Heart left ventricle (tissue), 13 donors: ENCODE data around the gene LCE3B.
"Not testable (repeated sequence)": the region's sequence is repeated elsewhere in the genome, so short reads cannot be mapped to it uniquely, and the experiment has no call there.

Source experiments
- POLR2A ChIP-seq, 2 donors: fragments of 450-650 bp; IDR thresholded peaks; one replicate each; pipeline ENCODE4 v1.6.1; 2017; ENCODE audit warnings: antibody characterized with exemption in 2 of 2, mild to moderate bottlenecking in 2 of 2, moderate library complexity in 2 of 2
- TF ChIP-seq, protein P1 (sequence below), 12 donors: fragments of 200-600 bp; sonication (generic) in 4 of 12; IDR thresholded peaks; one replicate each; pipeline versions ENCODE4 v1.5.0 to v1.8.0; 2018 to 2022; ENCODE audit warnings: antibody characterized with exemption in 12 of 12, mild to moderate bottlenecking in 5 of 12
- donor health status: ischemic (EF 13 %, LVEDD 7.1; RV severe dilation, severe dysfunction).
- donor health status: DM: no; HTN: yes; CAD: no.
- donor health status: DM: no; HTN: no; CAD: no.
- donor health status: ischemic (EF 25% LVEDD 6.9; RV normal size, moderate dysfunction).
- donor health status: ischemic (EF 25% LVEDD 5.7; RV mildly dilated, moderate dysfunction).
- donor health status: ischemic (EF 35%, LVEDD 5.7; RV mildly dilated, moderate dysfunction).
- donor health status: nonischemic (EF 11% LVEDD 7.7; RV severe dilation, severe dysfunction).
- donor health status: DM: yes; HTN: yes; CAD: no.
- donor health status: PGD.
- donor health status: ischemic (EF 29% LVEDD 5.4; RV normal size, mild dysfunction).
- donor health status: nonischemic (EF 23%, LVEDD 6.1; RV moderate dilation, normal function).

DNA sequence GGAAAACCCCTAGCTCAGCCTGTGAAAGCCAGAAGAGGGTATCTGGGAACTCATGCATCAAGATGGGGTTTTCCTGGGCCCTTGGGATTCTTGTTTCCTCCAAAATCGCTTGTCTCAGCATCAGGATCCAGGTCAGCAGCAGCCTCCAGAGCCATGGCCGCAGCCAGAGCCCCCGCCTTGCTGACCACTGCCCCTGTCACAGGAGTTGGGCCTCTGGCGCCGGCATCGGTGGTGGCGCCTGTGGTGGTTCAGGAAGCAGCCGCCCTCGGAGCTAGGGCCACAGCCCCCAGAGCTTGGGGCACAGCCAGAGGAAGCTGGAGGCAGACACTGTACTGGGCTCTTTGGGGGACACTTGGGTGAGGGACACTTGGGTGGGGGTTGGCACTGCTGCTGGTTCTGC is 34.1 kb upstream of the LCE3B start:
- not testable (repeated sequence) for TF ChIP-seq POLR2A (IDR thresholded peaks at IDR 0.05)
- TF ChIP-seq, protein P1, sequence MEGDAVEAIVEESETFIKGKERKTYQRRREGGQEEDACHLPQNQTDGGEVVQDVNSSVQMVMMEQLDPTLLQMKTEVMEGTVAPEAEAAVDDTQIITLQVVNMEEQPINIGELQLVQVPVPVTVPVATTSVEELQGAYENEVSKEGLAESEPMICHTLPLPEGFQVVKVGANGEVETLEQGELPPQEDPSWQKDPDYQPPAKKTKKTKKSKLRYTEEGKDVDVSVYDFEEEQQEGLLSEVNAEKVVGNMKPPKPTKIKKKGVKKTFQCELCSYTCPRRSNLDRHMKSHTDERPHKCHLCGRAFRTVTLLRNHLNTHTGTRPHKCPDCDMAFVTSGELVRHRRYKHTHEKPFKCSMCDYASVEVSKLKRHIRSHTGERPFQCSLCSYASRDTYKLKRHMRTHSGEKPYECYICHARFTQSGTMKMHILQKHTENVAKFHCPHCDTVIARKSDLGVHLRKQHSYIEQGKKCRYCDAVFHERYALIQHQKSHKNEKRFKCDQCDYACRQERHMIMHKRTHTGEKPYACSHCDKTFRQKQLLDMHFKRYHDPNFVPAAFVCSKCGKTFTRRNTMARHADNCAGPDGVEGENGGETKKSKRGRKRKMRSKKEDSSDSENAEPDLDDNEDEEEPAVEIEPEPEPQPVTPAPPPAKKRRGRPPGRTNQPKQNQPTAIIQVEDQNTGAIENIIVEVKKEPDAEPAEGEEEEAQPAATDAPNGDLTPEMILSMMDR (IDR thresholded peaks at IDR 0.05) = not testable (repeated sequence)
